ENCODE results near the gene RIC8B.
"Not testable (repeated sequence)": the region's sequence is repeated elsewhere in the genome, so short reads cannot be mapped to it uniquely, and the experiment has no call there.

RIC8B gene

GRCh38 chr12:106774005-106774807, at the start of gene RIC8B:
TSS of gene RIC8B (plus strand) at chr12:106774682. CDS start at chr12:106774746, 64 bp downstream.
- peak; percentile 95 for FAIRE-seq

- FAIRE-seq, result no peak
These were observed 49.5 kb upstream of the RIC8B start for GRCh38 chr12:106724934-106725333.

- FAIRE-seq, result not testable (repeated sequence)
These were observed 47.8 kb upstream of the RIC8B start for GRCh38 chr12:106726603-106727202.

- FAIRE-seq, result no peak
These were observed 44.9 kb upstream of the RIC8B start for GRCh38 chr12:106729611-106730010.

- FAIRE-seq, result no peak
These were observed 41.6 kb upstream of the RIC8B start for GRCh38 chr12:106732890-106733289.

GRCh38 chr12:106733660-106734059, 40.8 kb upstream of the RIC8B start:
- no peak for FAIRE-seq

GRCh38 chr12:106736051-106736957, 38.2 kb upstream of the RIC8B start:
- no peak for FAIRE-seq

GRCh38 chr12:106739318-106739717, 35.2 kb upstream of the RIC8B start:
- FAIRE-seq, result no peak

- FAIRE-seq, result no peak
These were observed 34.5 kb upstream of the RIC8B start for GRCh38 chr12:106739815-106740530.

GRCh38 chr12:106740818-106741217, 33.7 kb upstream of the RIC8B start:
- no peak for FAIRE-seq

GRCh38 chr12:106741247-106741646, 33.2 kb upstream of the RIC8B start:
- no peak for FAIRE-seq

- FAIRE-seq, result no peak
These were observed 31.1 kb upstream of the RIC8B start for GRCh38 chr12:106743270-106743988.

GRCh38 chr12:106744600-106744999, 29.9 kb upstream of the RIC8B start:
- FAIRE-seq, result no peak

GRCh38 chr12:106745181-106745745, 29.2 kb upstream of the RIC8B start:
- no peak for FAIRE-seq

GRCh38 chr12:106747973-106748436, 26.5 kb upstream of the RIC8B start:
- no peak for FAIRE-seq

- no peak for FAIRE-seq
These were observed 24.0 kb upstream of the RIC8B start for GRCh38 chr12:106750524-106750923.

- FAIRE-seq, result no peak
These were observed 21.0 kb upstream of the RIC8B start for GRCh38 chr12:106753526-106753925.

- FAIRE-seq, result no peak
These were observed 20.2 kb upstream of the RIC8B start for GRCh38 chr12:106754331-106754730.

GRCh38 chr12:106757623-106758348, 16.7 kb upstream of the RIC8B start:
- no peak for FAIRE-seq

GRCh38 chr12:106758349-106759110, 16.0 kb upstream of the RIC8B start:
- no peak for FAIRE-seq
